Spleen (tissue), 7 donors: ENCODE results near the gene ABLIM2.

Source experiments
- POLR2A ChIP-seq, 3 donors: fragments of 450-650 bp; IDR thresholded peaks; one replicate each; pipeline ENCODE4 v1.5.1; 2017; ENCODE audit warnings: antibody characterized with exemption in 3 of 3, mild to moderate bottlenecking in 1 of 3
- TF ChIP-seq, protein P1 (sequence below), 11 experiments: fragments of 200-600 bp in 7 of 11; fragments of 450-650 bp in 4 of 11; sonication (generic) in 4 of 11; IDR thresholded peaks in 8 of 11; conservative IDR thresholded peaks in 3 of 11; 1 replicate in 7 of 11; 2 replicates in 4 of 11; pipeline versions ENCODE4 v1.4.0 to v1.8.0; 2016 to 2021; ENCODE audit warnings: antibody characterized with exemption in 11 of 11, inconsistent platforms in 4 of 11, mild to moderate bottlenecking in 1 of 11
- donor health status: DM: no; HTN: no; CAD: no; lungs with moderate emphysema.
- donor health status: DM: no; HTN: no; CAD: no.
- donor health status: DM: no; HTN: no; CAD: no.

- TF ChIP-seq, protein P1, sequence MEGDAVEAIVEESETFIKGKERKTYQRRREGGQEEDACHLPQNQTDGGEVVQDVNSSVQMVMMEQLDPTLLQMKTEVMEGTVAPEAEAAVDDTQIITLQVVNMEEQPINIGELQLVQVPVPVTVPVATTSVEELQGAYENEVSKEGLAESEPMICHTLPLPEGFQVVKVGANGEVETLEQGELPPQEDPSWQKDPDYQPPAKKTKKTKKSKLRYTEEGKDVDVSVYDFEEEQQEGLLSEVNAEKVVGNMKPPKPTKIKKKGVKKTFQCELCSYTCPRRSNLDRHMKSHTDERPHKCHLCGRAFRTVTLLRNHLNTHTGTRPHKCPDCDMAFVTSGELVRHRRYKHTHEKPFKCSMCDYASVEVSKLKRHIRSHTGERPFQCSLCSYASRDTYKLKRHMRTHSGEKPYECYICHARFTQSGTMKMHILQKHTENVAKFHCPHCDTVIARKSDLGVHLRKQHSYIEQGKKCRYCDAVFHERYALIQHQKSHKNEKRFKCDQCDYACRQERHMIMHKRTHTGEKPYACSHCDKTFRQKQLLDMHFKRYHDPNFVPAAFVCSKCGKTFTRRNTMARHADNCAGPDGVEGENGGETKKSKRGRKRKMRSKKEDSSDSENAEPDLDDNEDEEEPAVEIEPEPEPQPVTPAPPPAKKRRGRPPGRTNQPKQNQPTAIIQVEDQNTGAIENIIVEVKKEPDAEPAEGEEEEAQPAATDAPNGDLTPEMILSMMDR (IDR thresholded peaks at IDR 0.05 in 8 of 11, conservative IDR thresholded peaks at IDR 0.05 in 3 of 11): no peak
- no peak for TF ChIP-seq POLR2A (IDR thresholded peaks at IDR 0.05)
Measured at GRCh38 chr4:8078109-8078494, 80.5 kb downstream of the ABLIM2 start.
